ENCODE results near the gene HS6ST1.

HS6ST1 gene

GRCh38 chr2:128235581-128235980, 83.1 kb downstream of the HS6ST1 start:
- no peak for ATAC-seq
- TF ChIP-seq POU6F1 (CRISPR knock-in tag; IDR thresholded peaks at IDR 0.05; ENCODE audit: borderline replicate concordance, low read depth) = no peak
- TF ChIP-seq ZNF70 (CRISPR knock-in tag; IDR thresholded peaks at IDR 0.05) = no peak
- TF ChIP-seq ZFP3 (CRISPR knock-in tag; IDR thresholded peaks at IDR 0.05) = no peak
- no peak for TF ChIP-seq BACH2 (CRISPR knock-in tag; IDR thresholded peaks at IDR 0.05; ENCODE audit: borderline replicate concordance)
- TF ChIP-seq ISL1 (CRISPR knock-in tag; IDR thresholded peaks at IDR 0.05) = no peak
- TF ChIP-seq TCF4 (CRISPR knock-in tag; IDR thresholded peaks at IDR 0.05; ENCODE audit: borderline replicate concordance) = no peak
- TF ChIP-seq ARNTL (CRISPR knock-in tag; IDR thresholded peaks at IDR 0.05; ENCODE audit: borderline replicate concordance, low read depth) = no peak
- TF ChIP-seq, protein P1, sequence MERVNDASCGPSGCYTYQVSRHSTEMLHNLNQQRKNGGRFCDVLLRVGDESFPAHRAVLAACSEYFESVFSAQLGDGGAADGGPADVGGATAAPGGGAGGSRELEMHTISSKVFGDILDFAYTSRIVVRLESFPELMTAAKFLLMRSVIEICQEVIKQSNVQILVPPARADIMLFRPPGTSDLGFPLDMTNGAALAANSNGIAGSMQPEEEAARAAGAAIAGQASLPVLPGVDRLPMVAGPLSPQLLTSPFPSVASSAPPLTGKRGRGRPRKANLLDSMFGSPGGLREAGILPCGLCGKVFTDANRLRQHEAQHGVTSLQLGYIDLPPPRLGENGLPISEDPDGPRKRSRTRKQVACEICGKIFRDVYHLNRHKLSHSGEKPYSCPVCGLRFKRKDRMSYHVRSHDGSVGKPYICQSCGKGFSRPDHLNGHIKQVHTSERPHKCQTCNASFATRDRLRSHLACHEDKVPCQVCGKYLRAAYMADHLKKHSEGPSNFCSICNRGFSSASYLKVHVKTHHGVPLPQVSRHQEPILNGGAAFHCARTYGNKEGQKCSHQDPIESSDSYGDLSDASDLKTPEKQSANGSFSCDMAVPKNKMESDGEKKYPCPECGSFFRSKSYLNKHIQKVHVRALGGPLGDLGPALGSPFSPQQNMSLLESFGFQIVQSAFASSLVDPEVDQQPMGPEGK (CRISPR knock-in tag; IDR thresholded peaks at IDR 0.05; ENCODE audit: borderline replicate concordance) = no peak
- no peak for TF ChIP-seq ZNF8 (CRISPR knock-in tag; IDR thresholded peaks at IDR 0.05)
- TF ChIP-seq ZC3H10 (CRISPR knock-in tag; IDR thresholded peaks at IDR 0.05) = no peak
- TF ChIP-seq SNAI2 (CRISPR knock-in tag; IDR thresholded peaks at IDR 0.05) = no peak
- no peak for TF ChIP-seq ZNF565 (CRISPR knock-in tag; conservative IDR thresholded peaks at IDR 0.05; ENCODE audit: low read depth)
- no peak for TF ChIP-seq CREB5 (CRISPR knock-in tag; IDR thresholded peaks at IDR 0.05; ENCODE audit: low read depth)

DNA sequence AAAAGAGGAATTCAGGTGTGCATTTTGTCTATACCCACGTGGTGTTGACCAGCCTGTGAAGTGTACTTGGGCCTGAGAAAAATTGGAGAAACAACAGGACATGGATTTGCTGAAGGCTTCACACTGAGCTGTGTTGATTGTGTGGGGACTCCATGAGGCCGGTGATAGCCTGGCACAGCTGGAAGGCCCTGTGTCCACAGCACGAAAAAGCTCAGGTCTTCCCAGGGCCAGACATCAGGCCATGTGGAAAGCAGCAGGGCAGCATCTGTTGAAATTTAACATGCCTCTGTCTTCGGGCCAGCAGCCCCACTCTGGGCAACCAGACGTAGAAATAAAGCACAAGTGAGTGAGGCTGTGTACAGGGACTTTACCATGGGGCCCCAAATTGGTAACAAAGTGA, 84.1 kb downstream of the HS6ST1 start:
- no peak for ATAC-seq
- TF ChIP-seq, protein P2, sequence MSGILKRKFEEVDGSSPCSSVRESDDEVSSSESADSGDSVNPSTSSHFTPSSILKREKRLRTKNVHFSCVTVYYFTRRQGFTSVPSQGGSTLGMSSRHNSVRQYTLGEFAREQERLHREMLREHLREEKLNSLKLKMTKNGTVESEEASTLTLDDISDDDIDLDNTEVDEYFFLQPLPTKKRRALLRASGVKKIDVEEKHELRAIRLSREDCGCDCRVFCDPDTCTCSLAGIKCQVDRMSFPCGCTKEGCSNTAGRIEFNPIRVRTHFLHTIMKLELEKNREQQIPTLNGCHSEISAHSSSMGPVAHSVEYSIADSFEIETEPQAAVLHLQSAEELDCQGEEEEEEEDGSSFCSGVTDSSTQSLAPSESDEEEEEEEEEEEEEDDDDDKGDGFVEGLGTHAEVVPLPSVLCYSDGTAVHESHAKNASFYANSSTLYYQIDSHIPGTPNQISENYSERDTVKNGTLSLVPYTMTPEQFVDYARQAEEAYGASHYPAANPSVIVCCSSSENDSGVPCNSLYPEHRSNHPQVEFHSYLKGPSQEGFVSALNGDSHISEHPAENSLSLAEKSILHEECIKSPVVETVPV (CRISPR knock-in tag; IDR thresholded peaks at IDR 0.05) = no peak
- no peak for TF ChIP-seq ISL1 (CRISPR knock-in tag; IDR thresholded peaks at IDR 0.05)
- TF ChIP-seq ARNTL (CRISPR knock-in tag; IDR thresholded peaks at IDR 0.05; ENCODE audit: borderline replicate concordance, low read depth) = no peak
- no peak for TF ChIP-seq OSR1 (CRISPR knock-in tag; IDR thresholded peaks at IDR 0.05)

GRCh38 chr2:128233790-128234395, 84.8 kb downstream of the HS6ST1 start:
- TF ChIP-seq ZC3H10 (CRISPR knock-in tag; IDR thresholded peaks at IDR 0.05) = no peak
- no peak for TF ChIP-seq ARNTL (CRISPR knock-in tag; IDR thresholded peaks at IDR 0.05; ENCODE audit: borderline replicate concordance, low read depth)
- no peak for TF ChIP-seq GLIS3 (CRISPR knock-in tag; IDR thresholded peaks at IDR 0.05)
- no peak for TF ChIP-seq CREB5 (CRISPR knock-in tag; IDR thresholded peaks at IDR 0.05; ENCODE audit: low read depth)
- TF ChIP-seq PPARA (CRISPR knock-in tag; IDR thresholded peaks at IDR 0.05; ENCODE audit: borderline replicate concordance) = no peak
- TF ChIP-seq, protein P2 (CRISPR knock-in tag; IDR thresholded peaks at IDR 0.05) = no peak
- TF ChIP-seq CSDC2 (CRISPR knock-in tag; IDR thresholded peaks at IDR 0.05) = no peak
- TF ChIP-seq SNAI2 (CRISPR knock-in tag; IDR thresholded peaks at IDR 0.05) = no peak
- TF ChIP-seq ISL1 (CRISPR knock-in tag; IDR thresholded peaks at IDR 0.05) = no peak
- ATAC-seq = no peak
